Stimulated activated effector memory CD8-positive, alpha-beta T cell treated with anti-CD3 and anti-CD28 coated beads, Interleukin-12 subunit alpha, Interleukin-12 subunit beta, amount 100 ng/mL, for 72 hours (primary cell): ENCODE results near the gene SWSAP1.
"Not testable (repeated sequence)": the region's sequence is repeated elsewhere in the genome, so short reads cannot be mapped to it uniquely, and the experiment has no call there.

ENCODE experiments used
- ATAC-seq: fragments of 150-1000 bp; cut with Tn5 transposase; 2 replicates; pipeline ENCODE4 v1.10.0; 2021
- DNase-seq, 2 donors: peaks; one replicate each; pipeline ENCODE4 v3.0.0; 2021 to 2022; ENCODE audit warnings: low spot score in 2 of 2
- H3K27ac Mint-ChIP-seq: one replicate; pipeline ENCODE4 v1.8.0; 2022; ENCODE audit warnings: mild to moderate bottlenecking, mixed read lengths
- H3K36me3 Mint-ChIP-seq: one replicate; pipeline ENCODE4 v1.8.0; 2022; ENCODE audit warnings: mild to moderate bottlenecking, mixed read lengths
- H3K4me1 Mint-ChIP-seq: one replicate; pipeline ENCODE4 v1.8.0; 2022; ENCODE audit warnings: mixed read lengths
- H3K4me3 Mint-ChIP-seq: one replicate; pipeline ENCODE4 v1.8.0; 2022; ENCODE audit warnings: mild to moderate bottlenecking, mixed read lengths
- H3K9me3 Mint-ChIP-seq: one replicate; pipeline ENCODE4 v1.8.0; 2022; ENCODE audit warnings: mixed read lengths

The SWSAP1 gene

DNA sequence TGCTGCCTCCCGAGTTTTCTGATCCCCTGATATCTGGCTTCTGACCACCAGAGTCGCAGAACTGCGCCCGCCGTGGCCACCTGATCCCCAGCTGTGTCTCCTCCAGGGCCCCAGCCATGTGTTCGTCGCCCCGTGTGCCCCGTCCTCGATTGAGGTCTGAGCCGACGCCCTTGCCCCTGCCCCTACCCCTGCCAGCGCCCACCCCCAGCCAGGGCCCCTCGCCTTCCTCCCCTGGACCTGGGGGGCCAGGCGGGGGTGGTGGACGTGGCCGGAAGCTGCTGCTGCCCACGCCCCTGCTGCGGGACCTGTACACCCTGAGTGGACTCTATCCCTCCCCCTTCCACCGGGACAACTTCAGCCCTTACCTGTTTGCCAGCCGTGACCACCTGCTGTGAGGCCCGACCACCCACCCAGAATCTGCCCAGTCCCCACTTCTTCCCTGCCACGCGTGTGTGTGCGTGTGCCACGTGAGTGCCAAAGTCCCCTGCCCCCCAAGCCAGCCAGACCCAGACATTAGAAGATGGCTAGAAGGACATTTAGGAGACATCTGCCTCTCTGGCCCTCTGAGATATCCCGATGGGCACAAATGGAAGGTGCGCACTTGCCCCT lies 10.1 kb upstream of the SWSAP1 start:
- DNase-seq (no peak), ATAC-seq (no peak)
- Mint-ChIP-seq H3K4me3 (no peak overlapping the region), H3K4me1 (peaks cover 9% of the 10 kb centered on the region), H3K27ac (no peak overlapping the region), H3K9me3 (no peaks in the 10 kb centered on the region), H3K36me3 (peaks cover 11% of the 10 kb centered on the region)

DNA sequence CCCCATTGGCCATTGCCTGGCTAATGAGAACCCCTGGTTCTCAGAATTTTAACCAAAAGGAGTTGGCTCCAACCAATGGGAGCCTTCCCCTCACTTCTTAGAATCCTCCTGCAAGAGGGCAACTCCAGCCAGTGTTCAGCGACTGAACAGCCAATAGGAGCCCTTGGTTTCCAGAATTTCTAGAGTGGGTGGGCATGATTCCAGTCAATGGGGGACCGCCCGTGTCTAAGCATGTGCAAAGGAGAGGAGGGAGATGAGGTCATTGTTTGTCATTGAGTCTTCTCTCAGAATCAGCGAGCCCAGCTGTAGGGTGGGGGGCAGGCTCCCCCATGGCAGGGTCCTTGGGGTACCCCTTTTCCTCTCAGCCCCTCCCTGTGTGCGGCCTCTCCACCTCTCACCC lies 9.5 kb upstream of the SWSAP1 start:
- no peak for ATAC-seq
- H3K4me3 Mint-ChIP-seq: no peak overlapping the region
- DNase-seq: no peak
- H3K27ac Mint-ChIP-seq: peak overlapping the region; percentile 8
- no peaks in the 10 kb centered on the region for H3K9me3 Mint-ChIP-seq
- peaks cover 9% of the 10 kb centered on the region for H3K4me1 Mint-ChIP-seq
- H3K36me3 Mint-ChIP-seq: peaks cover 11% of the 10 kb centered on the region

DNA sequence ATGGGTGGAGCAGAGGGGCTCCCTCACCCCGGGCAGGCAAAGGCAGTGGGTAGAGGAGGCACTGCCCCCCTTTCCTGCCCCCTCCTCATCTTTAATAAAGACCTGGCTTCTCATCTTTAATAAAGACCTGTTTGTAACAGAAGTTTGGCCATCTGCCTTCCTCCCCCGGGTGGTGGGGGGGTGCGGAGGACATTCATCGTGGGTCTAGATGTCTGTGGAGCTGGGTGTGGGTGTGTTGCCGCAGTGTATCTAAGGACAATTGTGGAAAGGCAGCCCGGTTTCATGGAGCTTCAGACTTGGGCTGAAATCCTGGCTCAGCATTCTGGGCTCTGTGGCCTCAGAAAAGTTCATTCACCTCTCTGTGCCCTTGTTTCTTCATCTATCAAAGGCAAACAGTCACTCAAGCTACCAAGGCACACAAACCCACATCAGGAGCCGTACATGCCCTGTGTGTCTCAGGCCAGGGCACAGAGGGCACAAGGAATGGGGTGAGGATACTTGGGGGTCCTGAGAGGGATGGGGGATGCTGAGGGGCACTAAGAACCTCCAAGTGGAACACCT lies 8.8 kb upstream of the SWSAP1 start:
- ATAC-seq: no peak
- Mint-ChIP-seq H3K36me3 (peaks cover 13% of the 10 kb centered on the region), H3K4me3 (no peak overlapping the region), H3K27ac (peak overlapping the region; percentile 8), H3K9me3 (no peaks in the 10 kb centered on the region), H3K4me1 (peaks cover 9% of the 10 kb centered on the region)
- DNase-seq: no peak

DNA sequence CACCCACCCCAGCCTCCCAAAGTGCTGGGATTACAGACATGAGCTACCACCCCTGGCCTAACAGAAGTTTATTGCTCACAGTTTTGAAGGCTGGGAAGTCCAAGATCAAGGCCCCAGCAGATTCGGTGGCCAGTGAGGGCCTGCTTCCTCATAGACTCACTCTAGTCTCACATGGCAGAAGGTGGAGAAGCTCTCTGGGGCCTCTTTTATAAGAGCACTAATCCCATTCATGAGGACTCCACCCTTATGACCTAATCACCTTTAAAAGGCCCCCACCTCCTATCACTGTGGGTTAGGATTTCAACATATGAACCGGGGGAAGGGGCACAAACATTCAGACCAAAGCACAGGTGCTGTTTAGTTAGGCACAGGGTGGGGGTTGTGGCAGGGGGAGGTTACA lies 6.9 kb upstream of the SWSAP1 start:
- peaks cover 17% of the 10 kb centered on the region for H3K36me3 Mint-ChIP-seq
- ATAC-seq: no peak
- no peaks in the 10 kb centered on the region for H3K9me3 Mint-ChIP-seq
- H3K27ac Mint-ChIP-seq: no peak overlapping the region
- no peak overlapping the region for H3K4me3 Mint-ChIP-seq
- H3K4me1 Mint-ChIP-seq: no peaks in the 10 kb centered on the region
- DNase-seq: no peak

DNA sequence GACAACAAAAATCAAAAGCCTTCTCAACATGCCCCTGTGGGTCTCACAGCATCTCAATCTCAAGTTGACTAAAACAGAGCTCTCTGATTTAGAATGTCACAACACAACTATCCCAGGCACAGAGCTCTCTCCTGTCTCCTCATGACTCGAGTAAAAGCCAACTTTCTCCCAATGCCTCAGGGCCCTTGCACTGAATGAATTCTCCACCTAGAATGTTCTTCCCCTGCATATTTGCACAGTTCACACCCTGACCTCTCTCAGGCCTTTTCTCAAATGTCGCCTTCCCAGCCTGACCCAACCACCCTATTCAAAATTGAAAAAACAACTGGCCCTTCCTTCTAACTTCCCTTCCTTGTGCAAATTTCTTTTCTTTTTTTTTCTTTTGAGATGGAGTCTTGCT lies 3.7 kb upstream of the SWSAP1 start:
- H3K4me3 Mint-ChIP-seq: no peak overlapping the region
- ATAC-seq: no peak

DNA sequence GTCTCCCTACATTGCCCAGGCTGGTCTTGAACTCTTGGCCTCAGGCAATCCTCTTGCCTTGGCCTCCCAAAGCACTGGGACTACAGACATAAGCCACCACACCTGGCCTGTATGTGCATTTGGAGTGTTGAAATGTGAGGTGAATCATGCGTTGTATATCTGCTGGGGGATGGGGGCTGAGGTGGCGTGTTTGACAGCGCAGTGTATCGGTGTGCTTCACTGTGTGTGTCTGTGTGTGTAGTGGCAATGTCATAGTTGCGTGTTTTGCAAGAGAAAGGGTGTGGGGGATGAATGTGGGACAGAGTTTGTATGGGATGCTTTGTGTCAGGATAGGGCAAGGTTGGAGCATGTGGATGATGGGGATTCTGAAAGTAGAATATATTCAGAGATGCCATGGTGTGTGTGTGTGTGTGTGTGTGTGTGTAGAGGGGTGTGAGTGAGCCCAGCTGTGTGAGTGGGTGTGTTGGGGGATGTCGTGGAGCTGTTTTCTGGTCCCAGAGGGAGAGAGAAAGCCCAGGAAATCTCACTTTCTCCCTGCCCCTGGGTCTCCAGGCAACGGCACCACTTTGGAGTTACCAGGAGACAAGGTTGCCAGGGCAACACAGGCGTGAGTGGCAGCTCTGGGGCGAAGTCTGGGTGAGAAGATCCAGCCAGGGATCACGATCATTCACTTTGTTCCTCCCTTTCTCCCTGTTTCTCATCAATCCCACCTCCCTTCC lies 1.1 kb upstream of the SWSAP1 start:
- Mint-ChIP-seq H3K9me3 (no peaks in the 10 kb centered on the region), H3K27ac (no peak overlapping the region), H3K4me1 (peaks cover 24% of the 10 kb centered on the region), H3K4me3 (no peak overlapping the region), H3K36me3 (peaks cover 32% of the 10 kb centered on the region)
- DNase-seq (no peak), ATAC-seq (no peak)

More for the DNA sequence above, 3.7 kb upstream of the SWSAP1 start:
- H3K4me1 Mint-ChIP-seq: peaks cover 4% of the 10 kb centered on the region
- no peaks in the 10 kb centered on the region for H3K9me3 Mint-ChIP-seq
- peaks cover 21% of the 10 kb centered on the region for H3K36me3 Mint-ChIP-seq
- no peak for DNase-seq
- no peak overlapping the region for H3K27ac Mint-ChIP-seq

DNA sequence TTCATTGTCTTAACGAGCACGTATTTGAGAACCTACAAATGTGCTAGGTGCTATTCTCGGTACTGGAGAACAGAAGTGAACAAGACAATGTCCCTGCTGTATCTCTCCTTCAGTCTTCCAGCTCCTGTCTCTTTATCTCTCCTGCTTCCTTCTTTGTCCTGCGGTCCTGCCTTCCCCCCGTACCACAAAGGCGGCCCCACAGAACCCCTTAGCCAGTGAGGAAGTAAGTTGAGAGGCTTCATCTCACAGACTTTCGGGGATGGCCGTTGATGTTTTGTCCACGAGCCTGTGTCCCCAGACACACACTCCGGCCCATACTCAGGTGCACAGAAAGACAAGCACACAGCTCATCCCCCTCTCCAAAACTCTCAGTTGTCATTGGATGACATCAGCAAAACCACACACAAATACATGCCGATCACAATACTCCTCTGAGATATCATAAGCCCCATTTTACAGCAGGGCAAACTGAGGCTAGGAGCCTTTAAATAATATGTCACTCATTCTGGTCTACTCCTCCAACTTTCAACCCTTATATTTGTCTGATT lies 507 bp upstream of the SWSAP1 start:
- DNase-seq (no peak), ATAC-seq (no peak)
- no peaks in the 10 kb centered on the region for H3K9me3 Mint-ChIP-seq
- no peak overlapping the region for H3K4me3 Mint-ChIP-seq
- peaks cover 31% of the 10 kb centered on the region for H3K4me1 Mint-ChIP-seq
- H3K36me3 Mint-ChIP-seq: peaks cover 37% of the 10 kb centered on the region
- no peak overlapping the region for H3K27ac Mint-ChIP-seq

DNA sequence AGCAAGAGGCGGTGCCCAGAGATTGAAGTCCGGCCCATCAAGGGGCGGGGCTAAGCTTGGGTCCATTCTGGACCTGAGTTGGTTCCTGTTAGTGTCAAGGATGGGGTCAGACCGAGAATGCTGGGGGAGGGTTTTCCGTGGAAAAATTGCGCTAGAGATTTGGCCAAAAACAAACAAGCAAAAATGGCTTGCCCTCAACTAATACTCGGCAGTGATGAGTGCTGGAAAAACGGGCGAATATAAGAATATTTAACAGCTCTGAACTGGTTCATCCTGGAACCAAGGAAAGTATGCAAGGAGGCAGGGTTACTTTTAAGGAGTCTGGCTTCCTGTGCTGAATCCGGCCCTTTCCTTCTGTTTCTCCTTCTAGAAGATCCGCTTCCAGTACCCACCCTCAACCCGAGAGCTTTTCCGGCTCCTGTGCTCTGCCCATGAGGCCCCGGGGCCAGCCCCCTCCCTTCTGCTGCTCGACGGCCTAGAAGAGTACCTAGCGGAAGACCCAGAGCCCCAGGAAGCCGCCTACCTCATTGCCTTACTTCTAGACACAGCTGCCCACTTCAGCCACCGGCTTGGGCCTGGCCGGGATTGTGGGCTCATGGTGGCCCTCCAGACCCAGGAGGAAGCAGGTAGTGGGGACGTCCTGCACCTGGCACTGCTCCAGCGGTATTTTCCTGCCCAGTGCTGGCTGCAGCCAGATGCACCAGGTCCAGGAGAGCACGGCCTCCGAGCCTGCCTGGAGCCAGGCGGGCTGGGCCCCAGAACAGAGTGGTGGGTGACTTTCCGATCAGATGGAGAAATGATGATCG lies 880 bp downstream of the SWSAP1 start:
- peak; percentile 54 for ATAC-seq
- no peaks in the 10 kb centered on the region for H3K9me3 Mint-ChIP-seq
- peak; percentile 44 to 83 for DNase-seq
- peaks cover 44% of the 10 kb centered on the region for H3K36me3 Mint-ChIP-seq
- no peak overlapping the region for H3K4me3 Mint-ChIP-seq
- H3K27ac Mint-ChIP-seq: no peak overlapping the region
- H3K4me1 Mint-ChIP-seq: peaks cover 38% of the 10 kb centered on the region

DNA sequence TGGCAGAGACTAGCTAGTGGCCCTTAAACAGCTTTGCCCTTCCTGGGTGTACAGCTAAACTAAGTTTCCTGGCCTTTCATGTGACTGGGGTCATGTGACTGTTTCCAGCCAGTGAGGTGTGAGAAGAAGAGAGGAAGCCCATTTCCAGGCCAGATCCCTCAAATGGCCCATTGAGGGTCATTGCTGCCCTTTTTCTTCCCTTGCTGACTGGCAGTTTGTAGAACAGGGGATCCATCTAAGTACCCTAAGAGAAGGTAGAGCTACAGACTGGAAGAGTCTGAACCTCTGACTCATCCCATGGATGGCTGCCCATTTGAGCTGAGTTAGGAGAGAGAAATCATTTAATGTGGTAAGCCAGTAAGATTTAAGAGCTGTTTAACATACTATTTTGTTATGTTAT lies 2.8 kb downstream of the SWSAP1 start:
- no peaks in the 10 kb centered on the region for H3K9me3 Mint-ChIP-seq
- ATAC-seq (no peak), DNase-seq (no peak)
- peak overlapping the region; percentile 15 for H3K27ac Mint-ChIP-seq
- no peak overlapping the region for H3K4me3 Mint-ChIP-seq
- H3K4me1 Mint-ChIP-seq: peaks cover 49% of the 10 kb centered on the region
- H3K36me3 Mint-ChIP-seq: peaks cover 46% of the 10 kb centered on the region

DNA sequence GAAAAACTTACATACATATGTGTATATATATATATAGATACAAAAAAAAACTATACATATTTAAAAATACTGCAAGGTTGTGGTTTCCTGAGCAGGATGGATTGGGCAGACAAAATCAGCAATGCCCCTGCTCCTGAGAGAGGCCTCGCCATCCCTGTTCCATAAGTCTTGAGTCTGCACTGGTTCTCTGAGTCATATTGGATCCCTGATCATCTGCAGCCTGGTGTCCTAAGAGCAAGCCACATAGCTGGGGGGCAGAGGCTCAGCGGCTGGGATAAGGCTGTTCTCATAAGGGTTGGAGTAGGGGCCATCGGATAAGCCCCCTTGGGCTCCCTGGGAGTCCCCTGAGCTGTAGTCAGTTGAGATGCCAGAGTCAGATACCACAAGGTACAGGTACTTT lies 3.3 kb downstream of the SWSAP1 start:
- ATAC-seq (no peak), DNase-seq (no peak)
- Mint-ChIP-seq H3K36me3 (peaks cover 46% of the 10 kb centered on the region), H3K27ac (peak overlapping the region; percentile 15), H3K4me3 (no peak overlapping the region), H3K9me3 (no peaks in the 10 kb centered on the region), H3K4me1 (peaks cover 53% of the 10 kb centered on the region)

DNA sequence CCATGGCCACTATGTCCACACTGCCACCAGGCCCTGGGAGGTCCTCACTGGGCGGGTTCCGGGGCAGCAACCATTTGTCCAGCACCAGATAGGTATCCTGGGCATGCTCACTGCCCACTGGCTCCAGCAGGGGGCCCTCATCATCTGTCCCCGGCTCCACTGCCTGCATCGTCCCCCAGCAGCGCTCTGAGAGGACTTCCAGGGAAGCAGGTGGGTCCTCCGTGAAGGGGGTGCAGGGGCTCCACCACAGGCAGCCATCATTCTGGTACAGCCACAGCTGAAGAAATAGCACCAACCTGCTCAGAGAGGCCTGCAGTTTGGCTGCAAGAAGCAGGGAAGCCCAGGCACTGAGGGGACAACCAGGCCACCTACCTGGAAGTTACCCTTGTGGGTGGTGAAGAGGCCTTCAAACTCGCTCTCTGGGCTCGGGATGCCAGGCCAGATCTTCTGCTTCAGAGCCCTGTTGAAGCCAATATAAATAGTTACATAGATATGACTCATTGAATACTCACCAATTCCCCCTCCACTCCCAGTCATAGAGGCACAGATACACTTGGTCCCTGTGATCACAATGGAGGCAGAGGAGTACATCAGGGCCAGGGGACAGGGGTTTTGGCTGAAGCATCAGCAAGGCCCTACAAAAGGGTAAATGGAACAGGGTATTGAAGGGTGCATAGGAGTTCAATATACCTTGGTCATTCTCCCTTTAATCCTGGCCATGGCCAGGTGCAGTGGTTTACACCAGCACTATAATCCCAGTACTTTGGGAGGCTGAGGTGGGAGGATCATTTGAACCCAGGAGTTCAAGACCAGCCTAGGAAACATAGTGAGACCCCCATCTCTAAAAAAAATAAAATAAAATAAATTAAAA lies 4.1 kb downstream of the SWSAP1 start:
- no peak for DNase-seq
- no peak for ATAC-seq
- Mint-ChIP-seq H3K9me3 (no peaks in the 10 kb centered on the region), H3K4me3 (peak overlapping the region; percentile 22), H3K27ac (peak overlapping the region; percentile 61), H3K36me3 (peaks cover 46% of the 10 kb centered on the region), H3K4me1 (peaks cover 58% of the 10 kb centered on the region)

DNA sequence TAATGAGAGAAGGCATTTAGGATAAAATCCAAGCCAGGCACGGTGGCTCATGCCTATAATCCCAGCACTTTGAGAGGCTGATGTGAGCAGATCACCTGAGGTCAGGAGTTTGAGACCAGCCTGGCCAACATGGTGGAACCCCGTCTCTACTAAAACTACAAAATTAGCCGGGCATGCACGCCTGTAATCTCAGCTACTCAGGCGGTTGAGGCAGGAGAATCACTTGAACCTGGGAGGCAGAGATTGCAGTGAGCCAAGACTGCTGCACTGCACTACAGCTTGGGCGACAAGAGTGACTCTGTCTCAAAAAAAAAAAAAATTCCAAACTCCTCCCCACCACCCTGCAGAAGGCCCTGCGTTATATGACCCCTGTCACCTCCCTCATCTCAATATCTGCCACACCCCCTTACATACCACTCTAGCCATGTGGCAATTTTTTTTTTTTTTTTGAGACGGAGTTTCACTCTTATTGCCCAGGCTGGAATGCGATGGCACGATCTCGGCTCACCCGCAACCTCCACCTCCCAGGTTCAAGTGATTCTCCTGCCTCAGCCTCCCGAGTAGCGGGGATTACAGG lies 4.9 kb downstream of the SWSAP1 start:
- Mint-ChIP-seq H3K4me1 (peaks cover 58% of the 10 kb centered on the region), H3K36me3 (peaks cover 46% of the 10 kb centered on the region), H3K4me3 (peak overlapping the region; percentile 83)
- DNase-seq, H3K9me3 Mint-ChIP-seq, H3K27ac Mint-ChIP-seq, ATAC-seq: not testable (repeated sequence)

DNA sequence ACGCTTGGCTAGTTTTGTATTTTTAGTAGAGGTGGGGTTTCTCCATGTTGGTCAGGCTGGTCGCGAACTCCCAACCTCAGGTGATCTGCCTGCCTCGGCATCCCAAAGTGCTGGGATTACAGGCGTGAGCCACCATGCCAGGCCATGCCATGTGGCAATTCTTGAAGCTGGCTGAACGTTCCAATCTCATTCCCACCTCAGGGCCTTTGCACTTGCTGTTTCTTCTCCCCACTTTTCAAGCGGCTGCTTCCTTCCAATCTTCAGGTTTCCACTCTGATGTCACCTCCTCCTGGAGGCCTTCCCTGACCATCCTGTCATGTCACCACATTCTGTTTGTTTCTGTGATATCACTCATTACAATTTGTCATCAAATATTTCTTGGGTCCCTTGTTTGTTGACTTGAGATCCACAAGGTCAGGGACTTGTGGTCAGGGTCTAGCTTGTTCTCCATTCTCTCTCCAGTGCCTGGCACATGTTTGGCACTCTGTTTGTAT lies 5.4 kb downstream of the SWSAP1 start:
- Mint-ChIP-seq H3K9me3 (no peaks in the 10 kb centered on the region), H3K27ac (peak overlapping the region; percentile 96), H3K4me1 (peaks cover 58% of the 10 kb centered on the region), H3K36me3 (peaks cover 46% of the 10 kb centered on the region), H3K4me3 (peak overlapping the region; percentile 83)
- ATAC-seq (no peak), DNase-seq (no peak)
